Muscle layer of colon (tissue), 2 donors: Measurements from ENCODE around the gene LCP2.

Experiments used
- H3K27ac ChIP-seq: one replicate; pipeline ENCODE4 v1.7.0; 2013; ENCODE audit warnings: low read depth, mild to moderate bottlenecking, low read length, moderate library complexity
- H3K27me3 ChIP-seq, 2 donors: one replicate each; pipeline ENCODE4 v1.7.0; 2013; ENCODE audit warnings: low read length in 2 of 2, mild to moderate bottlenecking in 2 of 2; ENCODE audit not compliant: insufficient read depth in 2 of 2, control insufficient read depth in 1 of 2
- H3K36me3 ChIP-seq: one replicate; pipeline ENCODE4 v1.7.0; 2013; ENCODE audit warnings: mild to moderate bottlenecking, low read length; ENCODE audit not compliant: insufficient read depth
- H3K4me1 ChIP-seq: one replicate; pipeline ENCODE4 v1.7.0; 2013; ENCODE audit warnings: mild to moderate bottlenecking, low read length; ENCODE audit not compliant: insufficient read depth
- H3K4me3 ChIP-seq, 2 donors: one replicate each; pipeline ENCODE4 v1.7.0; 2013; ENCODE audit warnings: low read length in 2 of 2, low read depth in 1 of 2, mild to moderate bottlenecking in 1 of 2, moderate library complexity in 1 of 2
- H3K9ac ChIP-seq: one replicate; pipeline ENCODE4 v1.7.0; 2013; ENCODE audit warnings: low read length
- H3K9me3 ChIP-seq: one replicate; pipeline ENCODE4 v1.7.0; 2013; ENCODE audit warnings: mild to moderate bottlenecking, low read length
- donor health status: abdominal sarcoma.
- donor health status: Adenocarcinoma of cecum.

LCP2 gene

GRCh38 chr5:170313816-170314215 lies 16.2 kb upstream of the LCP2 start:
- H3K9me3 ChIP-seq, result no peaks in the 10 kb centered on the region
- H3K27me3 ChIP-seq, result no peaks in the 10 kb centered on the region
- H3K27ac ChIP-seq, result peak overlapping the region; percentile 3
- H3K4me1 ChIP-seq, result peaks cover 55% of the 10 kb centered on the region
- H3K9ac ChIP-seq, result no peak overlapping the region
- H3K4me3 ChIP-seq, result no peak overlapping the region
- no peaks in the 10 kb centered on the region for H3K36me3 ChIP-seq

- Histone ChIP-seq H3K27ac (no peak overlapping the region), H3K4me3 (no peak overlapping the region), H3K4me1 (peaks cover 50% of the 10 kb centered on the region)
These were observed 15.8 kb upstream of the LCP2 start for GRCh38 chr5:170313344-170313743.

GRCh38 chr5:170312666-170313065 lies 15.1 kb upstream of the LCP2 start:
- no peak overlapping the region for H3K4me3 ChIP-seq
- no peaks in the 10 kb centered on the region for H3K27me3 ChIP-seq
- H3K9ac ChIP-seq, result no peak overlapping the region
- H3K36me3 ChIP-seq, result no peaks in the 10 kb centered on the region
- H3K4me1 ChIP-seq, result peaks cover 44% of the 10 kb centered on the region
- H3K9me3 ChIP-seq, result no peaks in the 10 kb centered on the region
- peak overlapping the region; percentile 3 for H3K27ac ChIP-seq

More at GRCh38 chr5:170313344-170313743, 15.8 kb upstream of the LCP2 start:
- Histone ChIP-seq H3K9ac (no peak overlapping the region), H3K9me3 (no peaks in the 10 kb centered on the region), H3K36me3 (no peaks in the 10 kb centered on the region), H3K27me3 (no peaks in the 10 kb centered on the region)

- Histone ChIP-seq H3K4me3 (no peak overlapping the region), H3K4me1 (peaks cover 41% of the 10 kb centered on the region), H3K9me3 (no peaks in the 10 kb centered on the region), H3K36me3 (no peaks in the 10 kb centered on the region), H3K27me3 (no peaks in the 10 kb centered on the region), H3K9ac (no peak overlapping the region), H3K27ac (peak overlapping the region; percentile 3)
These were observed 14.7 kb upstream of the LCP2 start for GRCh38 chr5:170312301-170312595.

- Histone ChIP-seq H3K36me3 (no peaks in the 10 kb centered on the region), H3K9me3 (no peaks in the 10 kb centered on the region), H3K4me1 (peaks cover 45% of the 10 kb centered on the region), H3K4me3 (no peak overlapping the region), H3K27ac (no peak overlapping the region), H3K27me3 (no peaks in the 10 kb centered on the region), H3K9ac (no peak overlapping the region)
These were observed 14.1 kb upstream of the LCP2 start for GRCh38 chr5:170311511-170312300.

GRCh38 chr5:170310256-170310926 lies 12.8 kb upstream of the LCP2 start:
- H3K27ac ChIP-seq, result no peak overlapping the region
- no peak overlapping the region for H3K9ac ChIP-seq
- peaks cover 39% of the 10 kb centered on the region for H3K4me1 ChIP-seq

GRCh38 chr5:170308686-170309085 lies 11.1 kb upstream of the LCP2 start:
- H3K4me1 ChIP-seq, result peaks cover 31% of the 10 kb centered on the region
- no peaks in the 10 kb centered on the region for H3K27me3 ChIP-seq
- no peak overlapping the region for H3K4me3 ChIP-seq
- H3K36me3 ChIP-seq, result no peaks in the 10 kb centered on the region
- no peak overlapping the region for H3K9ac ChIP-seq
- no peaks in the 10 kb centered on the region for H3K9me3 ChIP-seq
- no peak overlapping the region for H3K27ac ChIP-seq

More at GRCh38 chr5:170310256-170310926, 12.8 kb upstream of the LCP2 start:
- Histone ChIP-seq H3K27me3 (no peaks in the 10 kb centered on the region), H3K4me3 (no peak overlapping the region), H3K36me3 (no peaks in the 10 kb centered on the region), H3K9me3 (no peaks in the 10 kb centered on the region)

- H3K27me3 ChIP-seq, result no peaks in the 10 kb centered on the region
- peaks cover 37% of the 10 kb centered on the region for H3K4me1 ChIP-seq
- H3K9ac ChIP-seq, result no peak overlapping the region
- no peak overlapping the region for H3K4me3 ChIP-seq
- H3K36me3 ChIP-seq, result no peaks in the 10 kb centered on the region
- no peaks in the 10 kb centered on the region for H3K9me3 ChIP-seq
- H3K27ac ChIP-seq, result peak overlapping the region; percentile 0
These were observed 10.2 kb upstream of the LCP2 start for GRCh38 chr5:170307575-170308465.

- no peaks in the 10 kb centered on the region for H3K36me3 ChIP-seq
- no peak overlapping the region for H3K4me3 ChIP-seq
- H3K9me3 ChIP-seq, result no peaks in the 10 kb centered on the region
- H3K27ac ChIP-seq, result peak overlapping the region; percentile 21
- no peak overlapping the region for H3K9ac ChIP-seq
- H3K27me3 ChIP-seq, result no peaks in the 10 kb centered on the region
- H3K4me1 ChIP-seq, result peaks cover 23% of the 10 kb centered on the region
These were observed 8.8 kb upstream of the LCP2 start for GRCh38 chr5:170306381-170306831.

- Histone ChIP-seq H3K9me3 (no peaks in the 10 kb centered on the region), H3K27ac (no peak overlapping the region), H3K27me3 (no peaks in the 10 kb centered on the region), H3K36me3 (no peaks in the 10 kb centered on the region), H3K9ac (no peak overlapping the region), H3K4me1 (peaks cover 22% of the 10 kb centered on the region), H3K4me3 (no peak overlapping the region)
These were observed 8.1 kb upstream of the LCP2 start for GRCh38 chr5:170305646-170306025.

- Histone ChIP-seq H3K9me3 (no peaks in the 10 kb centered on the region), H3K4me1 (peaks cover 17% of the 10 kb centered on the region), H3K4me3 (no peak overlapping the region), H3K36me3 (no peaks in the 10 kb centered on the region), H3K9ac (no peak overlapping the region), H3K27ac (no peak overlapping the region), H3K27me3 (no peaks in the 10 kb centered on the region)
These were observed 7.6 kb upstream of the LCP2 start for GRCh38 chr5:170305016-170305645.
